B cell (primary cell): Measurements from ENCODE around the gene MPHOSPH8.

Source experiments
- CTCF ChIP-seq: fragments of 200-600 bp; IDR thresholded peaks from one replicate; pipeline ENCODE4 v1.8.0; 2022; ENCODE audit warnings: antibody characterized with exemption, mild to moderate bottlenecking
- EZH2 ChIP-seq: IDR thresholded peaks from 2 replicates; pipeline ENCODE4 v1.6.1; 2012; ENCODE audit warnings: borderline replicate concordance, low read depth, mild to moderate bottlenecking, moderate library complexity, low read length; ENCODE audit not compliant: insufficient read depth, poor library complexity, severe bottlenecking

GRCh38 chr13:19668778-19669177 is 35.3 kb downstream of the MPHOSPH8 start:
- TF ChIP-seq CTCF = no peak
- TF ChIP-seq EZH2 = no peak
